GM12801 (cell line): ENCODE measurements around the gene ZC3H7B.

Source experiments
- TF ChIP-seq, protein P1 (sequence below): IDR thresholded peaks from one replicate; pipeline ENCODE4 v1.5.1; 2011; ENCODE audit warnings: control low read depth; ENCODE audit not compliant: insufficient read length; ENCODE audit errors: extremely low read depth

Gene ZC3H7B

DNA sequence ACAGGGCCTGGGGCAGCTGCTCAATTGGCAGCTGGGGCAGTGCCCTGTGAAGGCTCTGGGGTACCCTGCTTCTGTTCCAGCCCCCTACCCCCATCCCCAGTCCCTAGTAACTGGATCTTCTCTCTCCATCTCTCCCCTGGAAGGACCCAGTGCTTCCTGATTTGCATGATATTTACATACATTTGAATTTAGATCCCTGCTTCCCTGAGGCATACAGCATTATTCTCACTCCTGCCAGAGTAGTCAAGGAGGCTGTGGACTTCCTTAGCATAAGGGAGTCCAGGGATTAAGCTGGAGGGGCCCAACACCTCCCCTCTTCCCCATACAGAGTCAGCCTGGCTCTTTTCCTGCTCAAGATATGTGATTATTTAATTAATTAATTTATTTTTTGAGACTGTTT is 105.1 kb downstream of the ZC3H7B start:
- TF ChIP-seq, protein P1, sequence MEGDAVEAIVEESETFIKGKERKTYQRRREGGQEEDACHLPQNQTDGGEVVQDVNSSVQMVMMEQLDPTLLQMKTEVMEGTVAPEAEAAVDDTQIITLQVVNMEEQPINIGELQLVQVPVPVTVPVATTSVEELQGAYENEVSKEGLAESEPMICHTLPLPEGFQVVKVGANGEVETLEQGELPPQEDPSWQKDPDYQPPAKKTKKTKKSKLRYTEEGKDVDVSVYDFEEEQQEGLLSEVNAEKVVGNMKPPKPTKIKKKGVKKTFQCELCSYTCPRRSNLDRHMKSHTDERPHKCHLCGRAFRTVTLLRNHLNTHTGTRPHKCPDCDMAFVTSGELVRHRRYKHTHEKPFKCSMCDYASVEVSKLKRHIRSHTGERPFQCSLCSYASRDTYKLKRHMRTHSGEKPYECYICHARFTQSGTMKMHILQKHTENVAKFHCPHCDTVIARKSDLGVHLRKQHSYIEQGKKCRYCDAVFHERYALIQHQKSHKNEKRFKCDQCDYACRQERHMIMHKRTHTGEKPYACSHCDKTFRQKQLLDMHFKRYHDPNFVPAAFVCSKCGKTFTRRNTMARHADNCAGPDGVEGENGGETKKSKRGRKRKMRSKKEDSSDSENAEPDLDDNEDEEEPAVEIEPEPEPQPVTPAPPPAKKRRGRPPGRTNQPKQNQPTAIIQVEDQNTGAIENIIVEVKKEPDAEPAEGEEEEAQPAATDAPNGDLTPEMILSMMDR = no peak

DNA sequence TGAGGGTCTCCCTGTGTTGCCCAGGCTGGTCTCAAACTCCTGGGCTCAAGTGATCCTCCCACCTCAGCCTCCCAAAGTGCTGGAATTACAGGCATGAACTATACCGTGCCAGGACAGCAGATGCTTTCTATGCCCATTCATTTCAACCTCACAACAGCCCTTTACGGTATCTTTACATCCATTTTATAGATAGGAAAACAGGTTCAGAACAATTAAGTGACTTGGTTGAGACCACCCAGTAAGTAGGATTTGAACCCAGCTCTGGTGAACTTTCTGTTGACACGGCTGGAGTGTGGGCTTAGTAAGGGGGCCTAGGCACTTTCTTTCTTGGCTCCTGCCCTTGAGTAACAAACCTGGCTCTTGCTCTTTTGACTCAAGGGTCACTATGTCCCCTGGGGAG is 106.1 kb downstream of the ZC3H7B start:
- TF ChIP-seq, protein P1 = no peak

DNA sequence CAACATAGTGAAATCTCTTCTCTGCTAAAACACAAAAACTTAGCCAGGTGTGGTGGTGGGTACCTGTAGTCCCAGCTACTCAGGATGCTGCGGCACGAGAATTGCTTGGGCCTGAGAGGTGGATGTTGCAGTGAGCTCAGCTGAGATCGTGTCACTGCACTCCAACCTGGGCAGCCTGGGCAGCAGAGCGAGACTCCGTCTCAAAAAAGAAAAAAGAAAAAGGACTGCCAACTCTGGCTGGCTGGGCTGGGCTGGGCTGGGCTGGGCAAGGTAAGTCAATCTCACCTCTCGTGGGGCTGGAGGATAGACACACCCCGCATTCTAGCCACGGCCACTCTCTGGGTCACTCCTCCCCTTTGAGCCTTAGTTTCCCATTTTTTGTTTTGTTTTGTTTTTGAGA is 107.3 kb downstream of the ZC3H7B start:
- TF ChIP-seq, protein P1 = no peak
